Limb (tissue), 2 donors: ENCODE measurements around the gene ABLIM2.

Experiments used
- DNase-seq, 2 donors: peaks; one replicate each; pipeline ENCODE4 v3.0.0-alpha.2; 2016; ENCODE audit errors: extremely low spot score in 2 of 2

The ABLIM2 gene

GRCh38 chr4:8005814-8006215 is 152.8 kb downstream of the ABLIM2 start:
- no peak for DNase-seq

GRCh38 chr4:8005033-8005808 is 153.4 kb downstream of the ABLIM2 start:
- no peak for DNase-seq

GRCh38 chr4:8004066-8004465 is 154.5 kb downstream of the ABLIM2 start:
- DNase-seq: no peak

- DNase-seq: no peak
These were observed 155.9 kb downstream of the ABLIM2 start for GRCh38 chr4:8002525-8003309.

GRCh38 chr4:8001564-8002355 is 156.9 kb downstream of the ABLIM2 start:
- DNase-seq: no peak

GRCh38 chr4:8000721-8001491 is 157.7 kb downstream of the ABLIM2 start:
- DNase-seq: no peak

- DNase-seq: no peak
These were observed 158.4 kb downstream of the ABLIM2 start for GRCh38 chr4:8000247-8000646.

- no peak for DNase-seq
These were observed 158.9 kb downstream of the ABLIM2 start for GRCh38 chr4:7999695-8000094.

GRCh38 chr4:7999279-7999678 is 159.3 kb downstream of the ABLIM2 start:
- DNase-seq: no peak

- DNase-seq: no peak
These were observed 160.2 kb downstream of the ABLIM2 start for GRCh38 chr4:7998447-7998846.

- no peak for DNase-seq
These were observed 162.7 kb downstream of the ABLIM2 start for GRCh38 chr4:7995866-7996265.

GRCh38 chr4:7995135-7995534 is 163.5 kb downstream of the ABLIM2 start:
- no peak for DNase-seq

GRCh38 chr4:7993671-7994070 is 164.9 kb downstream of the ABLIM2 start:
- DNase-seq: no peak

GRCh38 chr4:7992846-7993245 is 165.8 kb downstream of the ABLIM2 start:
- DNase-seq: no peak

GRCh38 chr4:7990807-7991459 is 167.7 kb downstream of the ABLIM2 start:
- no peak for DNase-seq

GRCh38 chr4:7989654-7990053 is 169.0 kb downstream of the ABLIM2 start:
- no peak for DNase-seq

GRCh38 chr4:7988437-7988836 is 170.2 kb downstream of the ABLIM2 start:
- DNase-seq: no peak

GRCh38 chr4:7987148-7987989 is 171.2 kb downstream of the ABLIM2 start:
- DNase-seq: peak; percentile 51 to 78

- peak in 1 of 2 donors; percentile 34 for DNase-seq
These were observed 172.6 kb downstream of the ABLIM2 start for GRCh38 chr4:7985891-7986441.
